Tibial artery (tissue), 4 donors: ENCODE results near the gene CDH3.
"Not testable (repeated sequence)": the region's sequence is repeated elsewhere in the genome, so short reads cannot be mapped to it uniquely, and the experiment has no call there.

Source experiments
- DNase-seq, 2 donors: peaks; one replicate each; pipeline ENCODE4 v3.0.0-alpha.2; 2019
- H3K27ac ChIP-seq, 2 donors: fragments of 200-600 bp; sonication (generic) in 1 of 2; 1 replicate in 1 of 2; 2 replicates in 1 of 2; pipeline ENCODE4 v1.5.1; 2018 to 2019; ENCODE audit warnings: mild to moderate bottlenecking in 1 of 2
- H3K27me3 ChIP-seq, 2 donors: fragments of 200-600 bp; sonication (generic) in 1 of 2; one replicate each; pipeline versions ENCODE4 v1.5.1 to v1.6.0; 2016 to 2019
- H3K36me3 ChIP-seq, 3 donors: fragments of 200-600 bp; sonication (generic) in 2 of 3; one replicate each; pipeline ENCODE4 v1.5.1; 2016 to 2019; ENCODE audit warnings: mild to moderate bottlenecking in 2 of 3
- H3K4me1 ChIP-seq, 4 donors: fragments of 200-600 bp; sonication (generic) in 2 of 4; 1 replicate in 3 of 4; 2 replicates in 1 of 4; pipeline ENCODE4 v1.5.1; 2016 to 2019
- H3K4me3 ChIP-seq, 2 donors: fragments of 200-600 bp; sonication (generic) in 1 of 2; 1 replicate in 1 of 2; 2 replicates in 1 of 2; pipeline ENCODE4 v1.5.1; 2018 to 2019; ENCODE audit warnings: mild to moderate bottlenecking in 2 of 2
- H3K9me3 ChIP-seq, 3 donors: fragments of 200-600 bp; sonication (generic) in 1 of 3; one replicate each; pipeline ENCODE4 v1.5.1; 2016 to 2019
- intact Hi-C: fragments of 100-400 bp; cut with DNase I; formaldehyde crosslinking; loops from one replicate; pipeline ENCODE4 v1.15.0; 2023; ENCODE audit warnings: low total_unique reads
- TF ChIP-seq, protein P1 (sequence below), 2 experiments: fragments of 200-600 bp in 1 of 2; fragments of 450-650 bp in 1 of 2; IDR thresholded peaks; one replicate each; pipeline ENCODE4 v1.5.1; 2017 to 2019; ENCODE audit warnings: antibody characterized with exemption in 2 of 2, mild to moderate bottlenecking in 1 of 2, moderate library complexity in 1 of 2

Gene CDH3

DNA sequence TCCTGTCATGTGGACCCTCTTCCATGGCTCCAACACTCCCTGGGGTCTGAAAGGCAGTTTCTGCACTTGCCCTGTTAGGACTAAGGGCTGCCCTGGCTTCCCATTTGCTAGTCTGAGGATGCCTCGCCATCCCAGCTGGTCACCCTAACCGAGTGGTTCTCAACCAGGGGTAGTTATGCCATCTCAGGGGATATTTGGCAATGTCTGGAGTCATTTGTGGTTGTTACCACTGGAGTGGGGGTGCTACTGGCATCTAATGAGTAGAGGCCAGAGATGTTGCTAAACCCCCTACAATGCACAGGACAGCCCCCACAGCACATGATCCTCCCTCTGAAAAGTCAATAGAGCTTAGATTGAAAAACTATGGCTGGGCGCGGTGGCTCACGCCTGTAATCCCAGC is 65.1 kb downstream of the CDH3 start:
- Histone ChIP-seq H3K4me1 (no peaks in the 10 kb centered on the region), H3K27ac (no peak overlapping the region), H3K4me3 (no peak overlapping the region), H3K36me3 (no peaks in the 10 kb centered on the region), H3K27me3 (peaks cover 0 to 22% of the 10 kb centered on the region in 2 donors), H3K9me3 (no peaks in the 10 kb centered on the region)
- no peak for DNase-seq
- intact Hi-C loops, result no loop called here
- TF ChIP-seq, protein P1, sequence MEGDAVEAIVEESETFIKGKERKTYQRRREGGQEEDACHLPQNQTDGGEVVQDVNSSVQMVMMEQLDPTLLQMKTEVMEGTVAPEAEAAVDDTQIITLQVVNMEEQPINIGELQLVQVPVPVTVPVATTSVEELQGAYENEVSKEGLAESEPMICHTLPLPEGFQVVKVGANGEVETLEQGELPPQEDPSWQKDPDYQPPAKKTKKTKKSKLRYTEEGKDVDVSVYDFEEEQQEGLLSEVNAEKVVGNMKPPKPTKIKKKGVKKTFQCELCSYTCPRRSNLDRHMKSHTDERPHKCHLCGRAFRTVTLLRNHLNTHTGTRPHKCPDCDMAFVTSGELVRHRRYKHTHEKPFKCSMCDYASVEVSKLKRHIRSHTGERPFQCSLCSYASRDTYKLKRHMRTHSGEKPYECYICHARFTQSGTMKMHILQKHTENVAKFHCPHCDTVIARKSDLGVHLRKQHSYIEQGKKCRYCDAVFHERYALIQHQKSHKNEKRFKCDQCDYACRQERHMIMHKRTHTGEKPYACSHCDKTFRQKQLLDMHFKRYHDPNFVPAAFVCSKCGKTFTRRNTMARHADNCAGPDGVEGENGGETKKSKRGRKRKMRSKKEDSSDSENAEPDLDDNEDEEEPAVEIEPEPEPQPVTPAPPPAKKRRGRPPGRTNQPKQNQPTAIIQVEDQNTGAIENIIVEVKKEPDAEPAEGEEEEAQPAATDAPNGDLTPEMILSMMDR (IDR thresholded peaks at IDR 0.05), result no peak

DNA sequence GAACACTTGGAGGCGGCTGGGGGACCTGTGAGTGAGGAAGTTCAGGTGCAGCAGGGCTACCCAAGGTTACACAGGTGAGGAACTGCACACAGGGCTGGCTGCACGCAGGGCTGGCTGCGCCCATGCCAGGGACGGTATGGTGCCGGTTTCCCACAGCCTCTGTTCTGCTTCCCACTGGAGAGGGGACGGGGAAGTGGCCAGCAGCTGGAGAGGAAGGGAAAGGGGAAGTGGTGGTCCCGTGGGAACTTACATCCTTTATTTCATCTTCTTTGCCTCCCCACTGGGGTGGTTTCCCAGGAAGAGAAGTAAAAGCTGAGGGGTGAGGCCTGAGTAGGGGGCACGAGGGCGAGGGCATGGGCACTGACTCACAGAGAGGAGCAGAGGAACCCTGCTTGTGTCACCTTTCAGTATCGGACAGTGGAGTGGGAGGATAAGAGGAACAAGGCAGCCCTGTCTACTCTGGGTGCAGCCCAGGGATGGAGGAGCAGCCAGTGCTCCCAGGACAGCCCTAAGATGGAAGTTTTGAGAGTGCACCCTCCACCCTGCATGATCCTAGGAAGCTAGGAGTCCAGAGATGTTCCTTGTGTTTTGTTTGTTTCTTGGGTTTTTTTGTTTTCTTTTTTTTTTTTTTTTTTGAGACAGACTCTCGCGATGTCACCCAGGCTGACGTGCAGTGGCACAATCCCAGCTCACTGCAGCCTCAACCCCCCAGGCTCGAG is 66.5 kb downstream of the CDH3 start:
- intact Hi-C loops, result no loop called here
- H3K27ac ChIP-seq, result no peak overlapping the region
- DNase-seq, result no peak
- TF ChIP-seq, protein P1 (IDR thresholded peaks at IDR 0.05), result no peak
- peaks cover 0 to 22% of the 10 kb centered on the region in 2 donors for H3K27me3 ChIP-seq
- no peaks in the 10 kb centered on the region for H3K4me1 ChIP-seq
- no peaks in the 10 kb centered on the region for H3K36me3 ChIP-seq
- H3K4me3 ChIP-seq, result no peak overlapping the region
- no peaks in the 10 kb centered on the region for H3K9me3 ChIP-seq

DNA sequence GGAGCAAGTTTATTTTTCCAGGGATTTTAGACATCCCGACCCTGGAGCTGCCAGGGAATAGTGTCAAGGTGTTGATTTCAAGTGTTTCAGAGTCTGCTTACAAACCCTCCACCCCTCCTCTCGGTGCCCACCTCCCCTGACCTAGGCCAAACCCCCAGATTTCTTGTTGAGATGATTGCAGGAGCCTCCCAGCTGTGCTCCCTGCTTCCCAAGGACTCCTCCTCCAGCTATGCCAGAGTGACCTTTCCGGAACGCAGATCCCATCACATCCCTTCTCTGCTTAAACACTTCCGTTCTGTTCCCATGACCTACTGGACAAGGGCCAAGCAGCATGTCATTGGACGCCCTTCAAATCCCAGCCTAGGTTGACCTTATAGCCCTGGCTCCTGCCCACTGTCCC is 68.3 kb downstream of the CDH3 start:
- DNase-seq, result no peak
- peaks cover 0 to 6% (median 0%) of the 10 kb centered on the region in 3 donors for H3K9me3 ChIP-seq
- intact Hi-C loops, result no loop called here
- H3K27ac ChIP-seq, result no peak overlapping the region
- TF ChIP-seq, protein P1 (IDR thresholded peaks at IDR 0.05), result no peak
- no peak overlapping the region for H3K4me3 ChIP-seq
- H3K36me3 ChIP-seq, result no peaks in the 10 kb centered on the region
- no peaks in the 10 kb centered on the region for H3K4me1 ChIP-seq
- H3K27me3 ChIP-seq, result peaks cover 0 to 22% of the 10 kb centered on the region in 2 donors

DNA sequence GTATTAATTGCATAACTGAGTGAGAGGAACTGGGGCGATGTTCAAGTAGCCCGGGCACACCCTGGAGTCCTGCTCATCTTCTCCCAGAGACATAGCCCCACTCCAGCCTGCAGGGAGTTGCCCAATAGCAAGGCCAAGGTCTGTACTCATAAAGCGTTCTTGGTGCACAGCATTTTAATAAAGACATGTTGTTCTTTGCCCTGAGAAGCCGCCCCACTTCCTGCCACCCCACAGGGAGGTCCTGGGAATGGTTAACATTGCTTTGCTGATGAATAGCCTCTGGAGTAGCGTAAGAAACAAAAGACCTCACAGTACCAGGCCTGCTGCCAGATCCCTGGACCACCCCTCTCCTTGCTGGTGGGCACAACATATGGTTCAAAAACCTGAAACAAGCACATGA is 70.4 kb downstream of the CDH3 start:
- peaks cover 0 to 6% (median 0%) of the 10 kb centered on the region in 3 donors for H3K9me3 ChIP-seq

DNA sequence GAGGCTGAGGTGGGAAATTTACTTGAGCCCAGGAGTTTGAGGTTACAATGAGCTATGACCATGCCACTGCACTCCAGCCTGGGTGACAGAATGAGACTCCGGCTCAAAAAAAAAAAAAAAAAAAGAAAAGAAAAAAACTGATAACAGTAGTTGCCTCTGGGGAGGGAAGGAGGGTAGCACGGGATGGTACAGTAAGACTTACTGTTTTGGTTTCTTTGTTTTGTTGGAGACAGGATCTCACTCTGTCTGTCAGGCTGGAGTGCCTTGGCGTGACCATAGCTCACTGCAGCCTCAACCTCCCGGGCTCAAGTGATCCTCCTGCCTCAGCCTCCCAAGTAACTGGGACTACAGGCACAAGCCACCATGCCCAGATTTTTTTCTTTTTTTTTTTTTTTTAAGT is 71.4 kb downstream of the CDH3 start:
- H3K27me3 ChIP-seq, H3K4me3 ChIP-seq, intact Hi-C loops, H3K36me3 ChIP-seq, H3K9me3 ChIP-seq, DNase-seq, H3K27ac ChIP-seq, H3K4me1 ChIP-seq: not testable (repeated sequence)

More for the DNA sequence above, 70.4 kb downstream of the CDH3 start:
- Histone ChIP-seq H3K36me3 (no peaks in the 10 kb centered on the region), H3K27me3 (peaks cover 0 to 9% of the 10 kb centered on the region in 2 donors), H3K4me3 (no peak overlapping the region), H3K4me1 (no peaks in the 10 kb centered on the region), H3K27ac (no peak overlapping the region)
- TF ChIP-seq, protein P1 (IDR thresholded peaks at IDR 0.05), result no peak
- intact Hi-C loops, result no loop called here
- no peak for DNase-seq

DNA sequence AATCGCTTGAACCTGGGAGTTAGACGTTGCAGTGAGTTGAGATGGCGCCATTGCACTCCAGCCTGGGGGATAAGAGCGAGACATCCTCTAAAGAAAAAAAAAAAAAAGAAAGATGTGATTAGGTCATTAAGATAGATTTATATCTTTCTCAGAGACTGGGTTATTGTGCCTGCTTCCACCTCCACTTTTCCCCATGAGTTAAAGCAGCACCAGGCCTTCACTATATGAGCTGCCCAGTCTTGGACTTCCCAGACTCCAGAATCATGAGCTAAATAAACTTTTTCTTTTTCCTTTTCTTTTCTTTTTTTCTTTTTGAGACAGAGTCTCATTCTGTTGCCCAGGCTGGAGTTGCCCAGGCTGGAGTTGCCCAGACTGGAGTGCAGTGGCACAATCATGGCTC is 72.6 kb downstream of the CDH3 start:
- Histone ChIP-seq H3K27me3 (peaks cover 0 to 2% of the 10 kb centered on the region in 2 donors), H3K9me3 (peaks cover 0 to 6% (median 0%) of the 10 kb centered on the region in 3 donors), H3K27ac (no peak overlapping the region), H3K4me3 (no peak overlapping the region), H3K4me1 (no peaks in the 10 kb centered on the region), H3K36me3 (no peaks in the 10 kb centered on the region)
- no peak for DNase-seq
- TF ChIP-seq, protein P1 (IDR thresholded peaks at IDR 0.05), result no peak
- intact Hi-C loops, result no loop called here
